MM.1S (cell line): Measurements from ENCODE around the gene ITSN2.
"Not testable (repeated sequence)": the region's sequence is repeated elsewhere in the genome, so short reads cannot be mapped to it uniquely, and the experiment has no call there.

Source experiments
- DNase-seq: peaks from one replicate; pipeline ENCODE4 v3.0.0-alpha.2; 2015
- H2AFZ ChIP-seq: fragments of 300-600 bp; sonication (generic); 2 replicates; pipeline ENCODE4 v1.6.0; 2016; ENCODE audit warnings: antibody characterized with exemption, low read length
- H3F3A ChIP-seq: fragments of 300-600 bp; sonication (generic); 2 replicates; pipeline ENCODE4 v1.6.1; 2016; ENCODE audit warnings: mild to moderate bottlenecking, antibody characterized with exemption, low read length, moderate library complexity, mixed read lengths; ENCODE audit not compliant: insufficient read depth
- H3K27ac ChIP-seq: fragments of 300-600 bp; sonication (generic); 2 replicates; pipeline ENCODE4 v1.5.1; 2016; ENCODE audit warnings: mild to moderate bottlenecking, low read length
- H3K27me3 ChIP-seq: fragments of 300-600 bp; sonication (generic); replicated peaks from 2 replicates; pipeline ENCODE4 v1.6.0; 2016; ENCODE audit warnings: low read length; ENCODE audit not compliant: insufficient read depth
- H3K36me3 ChIP-seq: fragments of 300-600 bp; sonication (generic); replicated peaks from 2 replicates; pipeline ENCODE4 v1.6.1; 2016; ENCODE audit warnings: mild to moderate bottlenecking, low read length, mixed read lengths; ENCODE audit not compliant: insufficient read depth
- H3K4me1 ChIP-seq: fragments of 300-600 bp; sonication (generic); 2 replicates; pipeline ENCODE4 v1.6.1; 2016; ENCODE audit warnings: low read length, mixed read lengths
- H3K4me2 ChIP-seq: fragments of 300-600 bp; sonication (generic); 2 replicates; pipeline ENCODE4 v1.6.0; 2016; ENCODE audit warnings: low read depth, low read length
- H3K4me3 ChIP-seq: fragments of 300-600 bp; sonication (generic); 2 replicates; pipeline ENCODE4 v1.5.1; 2016; ENCODE audit warnings: low read length, mixed read lengths
- H3K79me2 ChIP-seq: fragments of 300-600 bp; sonication (generic); 2 replicates; pipeline ENCODE4 v1.6.1; 2016; ENCODE audit warnings: mixed run types, low read length, mixed read lengths
- H3K9ac ChIP-seq: fragments of 300-600 bp; sonication (generic); 2 replicates; pipeline ENCODE4 v1.6.1; 2016; ENCODE audit warnings: low read length, mixed read lengths
- H3K9me2 ChIP-seq: fragments of 300-600 bp; sonication (generic); replicated peaks from 2 replicates; pipeline ENCODE4 v1.6.1; 2016; ENCODE audit warnings: mild to moderate bottlenecking, low read length, mixed read lengths; ENCODE audit not compliant: insufficient read depth
- H3K9me3 ChIP-seq: fragments of 300-600 bp; sonication (generic); replicated peaks from 2 replicates; pipeline ENCODE4 v1.6.1; 2016; ENCODE audit warnings: mild to moderate bottlenecking, low read length, mixed read lengths; ENCODE audit not compliant: insufficient read depth
- H4K20me1 ChIP-seq: fragments of 300-600 bp; sonication (generic); 2 replicates; pipeline ENCODE4 v1.6.1; 2016; ENCODE audit warnings: mild to moderate bottlenecking, low read length, moderate library complexity, mixed read lengths; ENCODE audit not compliant: insufficient read depth
- CTCF ChIP-seq: fragments of 300-600 bp; sonication (generic); IDR thresholded peaks from 2 replicates; pipeline ENCODE4 v1.5.1; 2016; ENCODE audit warnings: antibody characterized with exemption, low read length, mixed read lengths
- EZH2 ChIP-seq: fragments of 300-600 bp; sonication (generic); optimal IDR thresholded peaks from 2 replicates; pipeline ENCODE3; 2017; ENCODE audit warnings: low read depth, mild to moderate bottlenecking, antibody characterized with exemption, low read length, mixed read lengths
- EZH2phosphoT487 ChIP-seq: fragments of 300-600 bp; sonication (generic); IDR thresholded peaks from 2 replicates; pipeline ENCODE4 v1.6.1; 2018; ENCODE audit warnings: antibody characterized with exemption, low read length

The ITSN2 gene

GRCh38 chr2:24360050-24360962 is at the start of gene ITSN2:
Gene ITSN2 (minus strand): TSS chr2:24360536. CDS start chr2:24328082, 32,454 bp downstream.
- H3K27me3 ChIP-seq: no peaks in the 10 kb centered on the region
- no peaks in the 10 kb centered on the region for H3K9me3 ChIP-seq
- no peaks in the 10 kb centered on the region for H3K9me2 ChIP-seq
- peaks cover 42% of the 10 kb centered on the region for H3K79me2 ChIP-seq
- TF ChIP-seq EZH2 (no peak), EZH2phosphoT487 (no peak)
- peak within 1 kb of the TSS; percentile 79 for H3K9ac ChIP-seq
- peak; percentile 82 for DNase-seq
- H3K4me1 ChIP-seq: peaks cover 7% of the 10 kb centered on the region; the same call in 1 of the 2 replicates
- H2AFZ ChIP-seq: peak within 1 kb of the TSS; percentile 98
- no peaks in the 10 kb centered on the region; the same call in 1 of the 2 replicates for H3F3A ChIP-seq
- H3K36me3 ChIP-seq: no peaks in the 10 kb centered on the region
- peaks cover 1% of the 10 kb centered on the region; the same call in 1 of the 2 replicates for H4K20me1 ChIP-seq
- H3K4me2 ChIP-seq: peak within 1 kb of the TSS; percentile 76
- peak within 1 kb of the TSS; percentile 72 for H3K27ac ChIP-seq
- peak within 1 kb of the TSS; percentile 88 for H3K4me3 ChIP-seq

DNA sequence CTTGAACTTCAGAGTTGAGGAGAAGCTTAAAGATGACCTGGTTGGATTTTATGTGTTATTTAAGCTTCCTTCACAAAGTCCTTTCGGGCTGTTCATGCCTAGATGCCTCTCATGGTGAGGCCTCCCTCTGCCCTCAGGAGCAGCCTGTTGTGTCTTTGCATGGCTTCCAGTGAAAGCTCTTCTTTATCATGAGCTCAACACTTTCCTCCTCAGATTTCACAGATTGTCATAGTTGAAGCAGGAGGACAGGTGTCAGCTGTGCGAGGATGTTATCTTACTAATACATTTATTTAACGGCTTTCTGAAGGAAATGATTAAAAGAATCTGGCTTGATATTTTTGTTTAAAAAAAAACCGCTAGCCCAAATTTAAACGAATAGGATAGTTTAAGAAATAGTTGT is 48.8 kb upstream of the ITSN2 start:
- Histone ChIP-seq H2AFZ (no peak overlapping the region), H3F3A (no peaks in the 10 kb centered on the region), H3K9me3 (no peaks in the 10 kb centered on the region), H3K9me2 (no peaks in the 10 kb centered on the region), H3K27me3 (no peaks in the 10 kb centered on the region), H3K4me3 (no peak overlapping the region), H4K20me1 (no peaks in the 10 kb centered on the region; the same call in 1 of the 2 replicates), H3K27ac (no peak overlapping the region), H3K36me3 (no peaks in the 10 kb centered on the region), H3K79me2 (no peaks in the 10 kb centered on the region), H3K4me2 (no peak overlapping the region), H3K4me1 (peaks cover 2% of the 10 kb centered on the region; the same call in 1 of the 2 replicates), H3K9ac (no peak overlapping the region)
- TF ChIP-seq EZH2 (no peak), EZH2phosphoT487 (no peak), CTCF (no peak)
- no peak for DNase-seq

GRCh38 chr2:24408704-24409103 is 48.4 kb upstream of the ITSN2 start:
- H3K9me3 ChIP-seq, H3K4me2 ChIP-seq, H3K9ac ChIP-seq, H3K4me1 ChIP-seq, H3K27me3 ChIP-seq, H3K4me3 ChIP-seq, H3K79me2 ChIP-seq, H3K9me2 ChIP-seq, H3K36me3 ChIP-seq, H4K20me1 ChIP-seq, DNase-seq, H2AFZ ChIP-seq, H3K27ac ChIP-seq, H3F3A ChIP-seq: not testable (repeated sequence)

DNA sequence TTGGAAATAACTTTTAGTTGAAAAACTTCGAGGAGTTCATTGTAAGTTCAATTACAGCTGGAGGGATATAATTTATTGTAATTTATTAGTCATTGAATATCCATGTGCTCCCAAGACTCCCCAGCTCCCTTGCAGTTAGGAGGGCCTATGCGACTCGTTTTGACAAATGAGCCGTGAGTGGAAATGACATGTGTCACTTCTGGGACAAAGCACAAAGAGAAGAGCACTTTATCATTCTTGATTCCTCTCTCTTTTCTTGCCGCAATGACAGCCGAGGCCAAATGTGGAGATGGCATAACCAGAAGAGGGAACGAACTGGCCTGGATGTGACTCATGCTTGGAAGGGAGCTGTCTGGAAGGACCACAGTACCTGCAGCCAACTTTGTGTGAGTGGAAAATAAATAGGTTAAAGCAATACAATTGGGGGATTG is 44.2 kb upstream of the ITSN2 start:
- H3K36me3 ChIP-seq: no peaks in the 10 kb centered on the region
- no peaks in the 10 kb centered on the region for H4K20me1 ChIP-seq
- H3K9ac ChIP-seq: no peak overlapping the region
- no peaks in the 10 kb centered on the region for H3K79me2 ChIP-seq
- no peaks in the 10 kb centered on the region for H3K4me1 ChIP-seq
- no peak overlapping the region for H3K4me2 ChIP-seq
- H3K4me3 ChIP-seq: no peak overlapping the region
- TF ChIP-seq EZH2: no peak
- TF ChIP-seq EZH2phosphoT487: no peak
- no peak for TF ChIP-seq CTCF
- no peak overlapping the region for H2AFZ ChIP-seq
- no peaks in the 10 kb centered on the region for H3F3A ChIP-seq
- no peak for DNase-seq
- H3K27ac ChIP-seq: no peak overlapping the region
- H3K27me3 ChIP-seq: no peaks in the 10 kb centered on the region
- H3K9me2 ChIP-seq: no peaks in the 10 kb centered on the region
- no peaks in the 10 kb centered on the region for H3K9me3 ChIP-seq
